ENCODE measurements around the gene MYCBPAP. TPM values are rescaled to one million over a fixed set of nuclear protein-coding genes. Genes with fewer than 3 reads are reported as not detected.

Gene MYCBPAP
- total and polyA plus RNA-seq, 7 donors, result 0.05 to 0.99 (median 0.27) TPM; not detected in 2

DNA sequence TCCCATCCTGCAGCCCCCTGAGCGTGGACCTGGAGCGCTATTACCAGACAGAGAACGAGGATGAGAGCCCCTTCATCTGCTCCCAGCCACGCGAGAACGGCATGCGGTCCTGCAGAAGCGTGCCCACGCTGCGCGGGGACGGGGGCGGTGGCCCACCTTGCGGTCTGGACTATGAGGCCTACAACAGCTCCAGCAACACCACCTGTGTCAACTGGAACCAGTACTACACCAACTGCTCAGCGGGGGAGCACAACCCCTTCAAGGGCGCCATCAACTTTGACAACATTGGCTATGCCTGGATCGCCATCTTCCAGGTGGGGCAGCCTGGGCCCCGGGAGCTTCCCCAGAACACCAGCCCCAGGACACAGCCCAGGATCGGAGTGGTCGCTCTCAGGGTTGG is 64.3 kb downstream of the MYCBPAP start:
- intact Hi-C loops (cut with DNase I), result no loop called here
- TF ChIP-seq, protein P1, sequence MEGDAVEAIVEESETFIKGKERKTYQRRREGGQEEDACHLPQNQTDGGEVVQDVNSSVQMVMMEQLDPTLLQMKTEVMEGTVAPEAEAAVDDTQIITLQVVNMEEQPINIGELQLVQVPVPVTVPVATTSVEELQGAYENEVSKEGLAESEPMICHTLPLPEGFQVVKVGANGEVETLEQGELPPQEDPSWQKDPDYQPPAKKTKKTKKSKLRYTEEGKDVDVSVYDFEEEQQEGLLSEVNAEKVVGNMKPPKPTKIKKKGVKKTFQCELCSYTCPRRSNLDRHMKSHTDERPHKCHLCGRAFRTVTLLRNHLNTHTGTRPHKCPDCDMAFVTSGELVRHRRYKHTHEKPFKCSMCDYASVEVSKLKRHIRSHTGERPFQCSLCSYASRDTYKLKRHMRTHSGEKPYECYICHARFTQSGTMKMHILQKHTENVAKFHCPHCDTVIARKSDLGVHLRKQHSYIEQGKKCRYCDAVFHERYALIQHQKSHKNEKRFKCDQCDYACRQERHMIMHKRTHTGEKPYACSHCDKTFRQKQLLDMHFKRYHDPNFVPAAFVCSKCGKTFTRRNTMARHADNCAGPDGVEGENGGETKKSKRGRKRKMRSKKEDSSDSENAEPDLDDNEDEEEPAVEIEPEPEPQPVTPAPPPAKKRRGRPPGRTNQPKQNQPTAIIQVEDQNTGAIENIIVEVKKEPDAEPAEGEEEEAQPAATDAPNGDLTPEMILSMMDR (IDR thresholded peaks at IDR 0.05), result no peak
- Histone ChIP-seq H3K9me3 (no peaks in the 10 kb centered on the region), H3K27ac (no peak overlapping the region), H3K4me3 (no peak overlapping the region), H3K4me1 (no peaks in the 10 kb centered on the region), H3K36me3 (ENCODE audit: insufficient read depth in 1 of 2, low read depth in 1 of 2) (no peaks in the 10 kb centered on the region), H3K27me3 (ENCODE audit: insufficient read depth in 3 of 3, low read length in 2 of 3) (no peaks in the 10 kb centered on the region)
- ATAC-seq (no peak), DNase-seq (no peak)
- 96 to 97% (median 97%) methylated on average over 20 of the region's 20 CpGs for WGBS, 3 donors

GRCh38 chr17:50573866-50574611 is 65.8 kb downstream of the MYCBPAP start:
- Histone ChIP-seq H3K27me3 (ENCODE audit: insufficient read depth in 3 of 3, low read length in 2 of 3) (no peaks in the 10 kb centered on the region), H3K36me3 (ENCODE audit: insufficient read depth in 1 of 2, low read depth in 1 of 2) (no peaks in the 10 kb centered on the region), H3K9me3 (no peaks in the 10 kb centered on the region), H3K4me3 (no peak overlapping the region), H3K4me1 (no peaks in the 10 kb centered on the region), H3K27ac (no peak overlapping the region)
- WGBS, 3 donors, result 88 to 89% (median 88%) methylated on average over 12 of the region's 12 CpGs
- intact Hi-C loops (cut with DNase I), result no loop called here
- TF ChIP-seq, protein P1 (IDR thresholded peaks at IDR 0.05), result no peak
- no peak for DNase-seq
- no peak for ATAC-seq

- 75 to 81% (median 80%) methylated on average over 33 of the region's 33 CpGs for WGBS, 3 donors
- Histone ChIP-seq H3K9me3 (no peaks in the 10 kb centered on the region), H3K4me1 (no peaks in the 10 kb centered on the region), H3K4me3 (no peak overlapping the region), H3K27ac (no peak overlapping the region), H3K27me3 (ENCODE audit: insufficient read depth in 3 of 3, low read length in 2 of 3) (peaks cover 0 to 3% (median 0%) of the 10 kb centered on the region in 3 donors), H3K36me3 (ENCODE audit: insufficient read depth in 1 of 2, low read depth in 1 of 2) (no peaks in the 10 kb centered on the region)
- DNase-seq, result no peak
- ATAC-seq, result no peak
- TF ChIP-seq, protein P1 (IDR thresholded peaks at IDR 0.05), result no peak
- intact Hi-C loops (cut with DNase I), result no loop called here
These were observed 67.5 kb downstream of the MYCBPAP start for GRCh38 chr17:50575581-50576210.

DNA sequence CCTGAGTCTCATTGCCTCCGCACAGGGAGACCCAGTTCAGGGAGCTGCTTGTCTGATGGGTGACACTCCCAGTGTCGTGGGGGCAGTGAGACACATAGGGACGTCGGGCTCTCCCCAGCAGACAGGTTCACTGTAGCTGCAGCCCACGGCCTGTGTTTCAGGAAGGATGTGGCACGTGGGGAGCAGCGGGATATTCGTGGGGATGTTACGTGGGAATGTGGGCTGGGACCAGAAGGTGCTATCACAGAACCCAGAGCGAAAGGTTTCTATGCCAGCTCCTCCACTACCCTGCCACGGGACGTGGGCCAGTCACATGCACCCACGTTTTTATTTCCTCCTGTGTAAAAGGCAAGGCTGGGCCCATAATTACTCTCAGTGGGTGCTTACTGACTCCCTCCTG is 68.6 kb downstream of the MYCBPAP start:
- TF ChIP-seq, protein P1 (IDR thresholded peaks at IDR 0.05), result no peak
- intact Hi-C loops (cut with DNase I), result no loop called here

More for the DNA sequence above, 68.6 kb downstream of the MYCBPAP start:
- Histone ChIP-seq H3K36me3 (ENCODE audit: insufficient read depth in 1 of 2, low read depth in 1 of 2) (no peaks in the 10 kb centered on the region), H3K9me3 (no peaks in the 10 kb centered on the region), H3K4me3 (no peak overlapping the region), H3K27ac (no peak overlapping the region), H3K27me3 (ENCODE audit: insufficient read depth in 3 of 3, low read length in 2 of 3) (peaks cover 0 to 3% (median 0%) of the 10 kb centered on the region in 3 donors), H3K4me1 (no peaks in the 10 kb centered on the region)
- no peak for ATAC-seq
- WGBS, 3 donors, result 75 to 85% (median 83%) methylated on average over 13 of the region's 13 CpGs
- no peak for DNase-seq
